ENCODE results near the gene EXOC3.

DNA sequence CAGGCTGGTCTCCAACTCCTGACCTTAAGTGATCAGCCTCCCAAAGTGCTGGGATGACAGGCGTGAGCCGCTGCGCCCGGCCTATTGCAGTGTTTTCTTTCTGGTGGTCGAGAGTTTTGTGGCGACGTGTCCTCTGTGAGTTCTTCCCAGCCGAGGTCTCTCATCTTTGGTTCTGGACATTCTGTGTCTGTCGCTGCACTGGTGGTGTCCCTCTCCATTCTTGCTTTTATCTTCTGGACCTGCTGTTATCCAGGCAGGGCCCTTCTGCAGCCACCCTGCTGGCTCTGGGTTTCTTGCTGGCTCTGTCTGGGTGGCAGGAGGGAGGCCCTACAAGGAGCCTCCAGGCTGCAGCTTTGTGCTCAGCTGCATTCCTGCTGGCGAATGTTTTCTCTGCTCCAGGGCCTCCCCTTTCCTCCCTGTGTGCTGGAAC lies 49.1 kb upstream of the EXOC3 start:
- TF ChIP-seq POLR2A (IDR thresholded peaks at IDR 0.05; ENCODE audit: low read depth, low read length) (no peak), POLR2AphosphoS5 (IDR thresholded peaks at IDR 0.05; ENCODE audit: low read depth, low read length) (no peak), TAF1 (IDR thresholded peaks at IDR 0.05; ENCODE audit: borderline replicate concordance, low read depth, low read length) (no peak)
